ENCODE measurements around the gene PCSK5.

- TF ChIP-seq CTCF (IDR thresholded peaks at IDR 0.05) (no peak), POLR2A (IDR thresholded peaks at IDR 0.05) (no peak)
Measured at GRCh38 chr9:75974016-75974766, 83.7 kb downstream of the PCSK5 start.

All from adrenal gland (tissue), 5 donors.